OCI-LY3 (cell line): ENCODE data around the gene DNASE1L2.

Experiments used
- CTCF ChIP-seq: fragments of 200-600, 300-600 bp; sonication (generic); IDR thresholded peaks from 2 replicates; pipeline ENCODE4 v1.5.1; 2014; ENCODE audit warnings: antibody characterized with exemption, low read length, low read depth
- EZH2phosphoT487 ChIP-seq: fragments of 200-600 bp; shearing (Covaris generic); IDR thresholded peaks from 2 replicates; pipeline ENCODE4 v1.6.1; 2018; ENCODE audit warnings: antibody characterized with exemption, mixed run types, low read depth

DNA sequence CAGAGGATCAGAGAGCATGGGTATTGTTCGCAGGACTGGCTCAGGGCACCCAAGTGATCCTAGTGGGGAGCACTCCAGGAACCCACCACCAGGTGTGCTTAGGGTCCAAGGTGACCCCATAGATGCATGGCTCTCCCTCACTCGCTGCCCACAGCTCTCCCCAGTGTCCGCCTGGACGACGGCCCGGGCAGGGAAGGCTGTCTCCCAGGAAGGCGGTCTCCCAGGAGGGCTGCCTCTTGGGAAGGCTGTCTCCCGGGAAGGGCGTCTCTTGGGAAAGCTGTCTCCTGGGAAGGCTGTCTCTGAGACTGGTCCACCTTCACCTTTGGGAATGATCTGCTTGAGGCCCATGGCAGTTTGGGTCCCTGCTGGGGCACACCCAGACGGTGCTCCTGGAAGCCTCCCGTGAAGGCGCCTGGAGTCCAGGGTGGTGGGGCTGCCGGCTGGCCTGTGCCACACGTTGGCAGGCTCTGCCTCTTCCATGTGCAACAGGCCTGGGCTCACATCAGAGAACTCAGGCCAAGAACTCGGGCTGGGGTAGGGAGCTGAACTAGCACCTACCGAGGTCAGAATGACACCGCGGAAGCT, 10.1 kb downstream of the DNASE1L2 start:
- no peak for TF ChIP-seq CTCF
- no peak for TF ChIP-seq EZH2phosphoT487
